ENCODE results near the gene DNMT3A.

DNMT3A gene

DNA sequence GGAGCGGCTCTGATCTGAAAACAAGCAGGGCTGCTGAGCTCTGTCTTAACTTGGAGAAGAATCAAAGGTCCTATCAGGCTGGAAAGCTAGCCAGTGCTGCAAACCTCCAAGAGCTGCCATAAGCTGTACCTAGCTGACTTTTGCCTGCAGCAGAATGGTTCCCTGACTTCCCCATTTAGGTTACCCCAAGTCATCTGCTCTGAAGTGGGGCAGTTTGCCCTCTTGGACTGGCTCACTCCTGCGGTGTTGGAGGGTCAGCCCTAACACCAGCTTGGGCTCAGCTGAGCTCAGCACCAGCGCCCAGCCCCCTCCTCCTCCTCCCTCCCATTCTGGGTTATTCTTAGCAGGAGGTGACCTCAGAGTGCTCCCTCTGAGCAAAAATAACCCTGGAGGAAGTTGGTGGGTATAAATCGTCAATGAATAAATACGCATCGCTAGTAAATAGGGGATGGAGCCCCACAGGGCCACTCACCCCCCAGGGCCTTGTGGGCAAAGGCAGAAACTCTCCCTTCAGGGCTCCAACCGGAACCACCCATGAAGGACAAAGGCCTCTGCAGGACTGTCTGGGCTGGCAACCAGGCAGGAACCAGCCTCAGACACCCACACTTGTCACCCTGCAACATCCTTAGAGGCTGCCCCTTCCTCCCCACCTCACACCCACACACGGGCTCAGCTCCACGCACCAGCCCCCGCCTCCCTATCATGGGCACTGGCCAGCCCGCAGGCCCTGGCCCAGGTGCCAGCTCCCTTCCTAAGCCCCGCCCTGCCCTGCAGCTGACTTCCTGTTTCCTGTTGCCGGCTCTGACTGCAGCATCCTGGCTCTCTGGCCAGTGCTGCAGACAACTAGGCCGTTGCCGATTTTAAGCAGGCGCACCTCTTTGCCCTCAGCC lies 46.9 kb downstream of the DNMT3A start:
- TF ChIP-seq, protein P1, sequence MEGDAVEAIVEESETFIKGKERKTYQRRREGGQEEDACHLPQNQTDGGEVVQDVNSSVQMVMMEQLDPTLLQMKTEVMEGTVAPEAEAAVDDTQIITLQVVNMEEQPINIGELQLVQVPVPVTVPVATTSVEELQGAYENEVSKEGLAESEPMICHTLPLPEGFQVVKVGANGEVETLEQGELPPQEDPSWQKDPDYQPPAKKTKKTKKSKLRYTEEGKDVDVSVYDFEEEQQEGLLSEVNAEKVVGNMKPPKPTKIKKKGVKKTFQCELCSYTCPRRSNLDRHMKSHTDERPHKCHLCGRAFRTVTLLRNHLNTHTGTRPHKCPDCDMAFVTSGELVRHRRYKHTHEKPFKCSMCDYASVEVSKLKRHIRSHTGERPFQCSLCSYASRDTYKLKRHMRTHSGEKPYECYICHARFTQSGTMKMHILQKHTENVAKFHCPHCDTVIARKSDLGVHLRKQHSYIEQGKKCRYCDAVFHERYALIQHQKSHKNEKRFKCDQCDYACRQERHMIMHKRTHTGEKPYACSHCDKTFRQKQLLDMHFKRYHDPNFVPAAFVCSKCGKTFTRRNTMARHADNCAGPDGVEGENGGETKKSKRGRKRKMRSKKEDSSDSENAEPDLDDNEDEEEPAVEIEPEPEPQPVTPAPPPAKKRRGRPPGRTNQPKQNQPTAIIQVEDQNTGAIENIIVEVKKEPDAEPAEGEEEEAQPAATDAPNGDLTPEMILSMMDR (conservative IDR thresholded peaks at IDR 0.05; ENCODE audit: low read length) = no peak
- DNase-seq (ENCODE audit: low read depth) = peak; percentile 16
- no peak overlapping the region for H3K4me3 ChIP-seq (ENCODE audit: low read length)

DNA sequence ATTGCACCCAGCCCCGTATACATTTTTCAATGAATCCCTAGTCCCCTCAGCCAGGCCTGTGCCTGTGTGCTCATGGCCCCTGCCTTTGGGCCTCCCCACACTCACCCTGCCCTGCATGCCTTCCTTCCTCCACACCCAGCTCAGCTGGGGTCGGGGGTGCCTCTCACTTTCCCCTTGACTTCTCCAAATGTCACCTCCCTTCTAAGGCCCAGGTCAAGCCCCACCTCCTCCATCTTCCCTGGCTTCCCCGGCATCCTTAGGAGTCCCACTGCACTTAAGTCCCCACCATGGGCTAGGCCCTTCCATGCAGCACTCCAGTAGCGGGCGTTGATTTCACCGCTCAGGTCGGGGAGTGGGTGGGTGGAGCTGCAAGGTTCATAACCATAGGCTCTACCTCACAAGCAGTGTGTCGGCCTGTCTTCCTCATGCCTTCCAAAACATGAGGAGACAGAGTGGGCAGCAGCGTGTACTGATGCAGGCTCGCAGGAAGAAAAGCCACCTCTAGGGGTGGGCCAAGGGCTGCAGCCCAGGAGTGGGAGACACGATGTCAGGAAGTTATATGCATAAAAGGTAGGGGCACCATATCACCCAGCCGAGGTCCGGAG lies 47.7 kb downstream of the DNMT3A start:
- TF ChIP-seq, protein P1 (conservative IDR thresholded peaks at IDR 0.05; ENCODE audit: low read length) = no peak

DNA sequence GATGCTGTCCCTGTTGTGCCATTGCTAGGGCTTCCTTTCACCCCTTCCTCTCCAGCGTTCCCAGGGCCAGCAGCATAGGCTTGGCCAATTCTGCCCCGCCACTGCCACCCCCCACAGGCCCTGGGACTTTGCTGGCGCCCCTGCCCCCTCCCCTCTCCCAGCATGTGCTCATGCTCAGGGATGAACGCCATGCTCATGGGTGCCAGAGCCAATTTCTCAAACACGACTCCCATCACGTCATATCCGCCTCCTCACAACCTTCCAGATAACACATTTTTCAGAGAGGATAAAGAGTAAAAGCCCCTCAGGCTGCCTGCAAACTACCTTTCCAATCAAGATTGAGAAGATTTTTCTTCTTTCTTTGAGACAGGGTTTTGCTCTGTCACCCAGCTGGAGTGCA lies 48.6 kb downstream of the DNMT3A start:
- H3K4me3 ChIP-seq (ENCODE audit: low read length) = no peak overlapping the region
- TF ChIP-seq, protein P1 (conservative IDR thresholded peaks at IDR 0.05; ENCODE audit: low read length) = no peak
- no peak for DNase-seq (ENCODE audit: low read depth)

More for the DNA sequence above, 47.7 kb downstream of the DNMT3A start:
- DNase-seq (ENCODE audit: low read depth) = no peak
- no peak overlapping the region for H3K4me3 ChIP-seq (ENCODE audit: low read length)

DNA sequence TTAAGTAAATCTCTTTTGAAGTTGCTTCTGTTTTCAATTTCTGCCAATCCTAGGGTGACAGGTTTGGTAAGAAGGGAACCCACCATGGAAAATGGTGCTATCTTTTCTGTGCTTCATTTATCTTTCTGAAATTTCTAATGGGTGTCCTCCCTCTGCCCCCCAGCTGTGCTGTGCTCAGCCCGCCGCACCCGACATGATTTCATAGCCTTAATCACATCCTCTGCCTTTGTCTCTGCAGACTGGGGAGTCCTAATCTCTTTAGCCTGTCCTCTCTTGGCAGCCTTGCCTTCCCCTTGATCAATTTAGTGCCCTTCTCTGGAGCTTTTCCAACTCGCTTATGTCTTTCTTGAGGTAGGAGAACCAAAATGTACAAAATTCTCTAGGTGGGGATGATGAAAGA lies 49.3 kb downstream of the DNMT3A start:
- H3K4me3 ChIP-seq (ENCODE audit: low read length) = no peak overlapping the region
- DNase-seq (ENCODE audit: low read depth) = no peak
- TF ChIP-seq, protein P1 (conservative IDR thresholded peaks at IDR 0.05; ENCODE audit: low read length) = no peak

DNA sequence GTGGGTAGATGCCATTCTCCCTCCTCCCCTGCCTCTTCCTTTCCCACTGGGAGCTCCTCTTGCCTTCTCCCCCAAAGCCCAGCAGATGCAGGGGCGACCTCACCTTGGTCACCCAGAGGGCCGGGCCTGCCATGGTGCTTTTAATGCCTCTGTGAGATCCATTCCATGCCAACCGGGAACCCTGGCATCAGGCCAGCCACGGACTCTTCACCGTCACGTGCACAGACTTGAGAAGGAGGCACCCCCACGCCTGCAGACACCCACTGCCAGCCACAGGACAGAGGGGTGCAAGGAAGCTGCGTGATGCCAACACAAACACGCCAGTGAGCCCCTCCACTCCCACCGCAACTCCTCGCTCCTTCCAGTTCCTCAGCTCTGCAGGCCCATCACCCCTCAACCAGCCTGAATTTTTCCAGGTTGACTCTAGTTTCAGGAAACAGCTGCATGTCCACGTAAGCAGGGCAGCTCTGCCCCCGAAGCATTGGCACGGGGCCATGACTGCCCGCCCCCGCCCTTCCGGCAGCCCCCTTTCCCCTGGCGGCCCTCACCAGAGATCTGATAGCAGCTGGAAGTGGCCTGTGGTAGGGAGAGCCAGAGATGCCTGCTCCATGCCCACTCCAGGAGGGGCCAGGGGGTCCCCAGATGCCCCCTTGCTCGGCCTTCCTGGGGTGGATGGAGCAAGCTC lies 50.8 kb downstream of the DNMT3A start:
- no peak for DNase-seq (ENCODE audit: low read depth)
- no peak overlapping the region for H3K4me3 ChIP-seq (ENCODE audit: low read length)
- TF ChIP-seq, protein P1 (conservative IDR thresholded peaks at IDR 0.05; ENCODE audit: low read length) = no peak

DNA sequence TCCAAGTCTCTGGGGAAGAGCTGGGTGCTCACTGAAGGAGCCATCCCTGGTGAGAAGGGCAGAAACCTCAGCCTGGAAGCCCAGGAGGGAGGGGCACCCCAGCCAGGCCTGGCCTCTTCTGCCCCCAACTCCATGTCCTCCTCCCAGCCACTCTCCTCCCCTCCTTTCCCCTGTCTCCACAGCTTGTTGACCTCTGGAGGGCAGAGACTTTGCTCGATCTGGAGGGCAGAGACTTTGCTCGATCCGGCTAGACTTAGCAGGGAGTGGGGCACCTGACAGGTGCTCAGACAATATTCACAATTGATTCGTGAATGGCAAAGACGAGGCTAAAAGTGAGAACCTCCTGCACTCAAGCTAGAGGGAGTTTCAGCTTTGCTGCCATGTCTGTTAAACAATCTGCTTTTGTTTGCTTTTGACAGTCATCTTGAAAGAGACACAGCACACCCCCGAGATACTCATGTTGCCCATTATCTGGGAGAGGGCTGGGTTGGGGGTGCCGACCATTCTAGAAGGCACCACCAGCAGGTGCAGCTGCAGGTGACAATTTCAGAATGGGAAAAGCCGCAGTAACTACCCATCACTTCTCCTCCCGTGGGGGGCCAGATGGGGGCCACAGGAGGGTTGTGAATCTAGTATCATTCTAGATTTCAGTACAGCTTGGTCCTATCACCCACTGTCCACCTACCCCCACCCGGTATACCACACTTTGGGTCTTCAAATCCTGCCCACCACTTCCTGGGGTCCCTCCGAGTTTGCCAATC lies 54.8 kb downstream of the DNMT3A start:
- no peak overlapping the region for H3K4me3 ChIP-seq (ENCODE audit: low read length)
- TF ChIP-seq, protein P1 (conservative IDR thresholded peaks at IDR 0.05; ENCODE audit: low read length) = no peak
- DNase-seq (ENCODE audit: low read depth) = no peak
